Stimulated activated naive CD4-positive, alpha-beta T cell treated with Interleukin-2 at 50 U/mL for 16 hours (primary cell): ENCODE measurements around the gene RNF19B.
"Not testable (repeated sequence)": the region's sequence is repeated elsewhere in the genome, so short reads cannot be mapped to it uniquely, and the experiment has no call there.

Source experiments
- DNase-seq: peaks from one replicate; lab custom pipeline; 2025; lab: John Stamatoyannopoulos, UW

The RNF19B gene

GRCh38 chr1:32992489-32993323 is 28.1 kb upstream of the RNF19B start:
- peak; percentile 46 for DNase-seq

- no peak for DNase-seq
Measured at GRCh38 chr1:32991819-32992488, 27.3 kb upstream of the RNF19B start.

- DNase-seq = no peak
Measured at GRCh38 chr1:32991386-32991785, 26.8 kb upstream of the RNF19B start.

DNA sequence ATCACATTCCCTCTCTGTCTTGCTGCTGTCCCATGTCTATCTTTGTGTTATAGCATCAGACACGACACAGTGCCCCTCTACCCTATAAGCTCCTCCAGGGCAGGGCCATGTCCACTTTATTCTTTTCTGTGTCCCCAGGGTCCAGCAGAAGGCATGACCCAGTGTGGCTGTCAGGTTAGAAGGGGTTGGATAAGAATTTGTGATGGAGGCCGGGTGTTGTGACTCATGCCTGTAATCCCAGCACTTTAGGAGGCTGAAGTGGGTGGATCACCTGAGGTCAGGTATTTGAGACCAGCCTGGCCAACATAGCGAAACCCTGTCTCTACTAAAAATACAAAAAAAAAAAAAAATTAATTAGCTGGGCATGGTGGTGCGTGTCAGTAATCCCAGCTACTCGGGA is 26.3 kb upstream of the RNF19B start:
- no peak for DNase-seq

GRCh38 chr1:32989160-32990050 is 24.8 kb upstream of the RNF19B start:
- peak; percentile 50 for DNase-seq

- no peak for DNase-seq
Measured at GRCh38 chr1:32988665-32989064, 24.1 kb upstream of the RNF19B start.

DNA sequence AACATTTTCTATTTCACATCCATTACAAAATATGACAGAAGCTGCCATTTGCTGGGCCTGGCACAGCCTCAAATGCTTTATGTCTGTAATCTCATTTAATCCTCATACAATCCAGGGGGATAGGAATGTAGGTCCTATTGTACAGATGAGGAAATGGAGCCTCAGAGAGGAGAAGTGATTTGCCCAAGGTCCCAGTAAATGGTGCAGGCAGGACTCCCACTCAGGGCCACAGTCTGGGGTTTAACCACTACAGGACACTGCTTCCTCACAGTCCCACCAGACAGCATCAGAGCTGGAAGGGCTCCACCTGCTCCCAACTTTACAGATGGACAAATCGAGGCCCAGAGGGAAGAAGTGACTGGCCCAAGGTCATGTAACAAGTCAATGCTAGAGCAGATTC is 20.6 kb upstream of the RNF19B start:
- no peak for DNase-seq

GRCh38 chr1:32984455-32985171 is 20.0 kb upstream of the RNF19B start:
- DNase-seq = peak; percentile 25

- no peak for DNase-seq
Measured at GRCh38 chr1:32984090-32984454, 19.5 kb upstream of the RNF19B start.

DNA sequence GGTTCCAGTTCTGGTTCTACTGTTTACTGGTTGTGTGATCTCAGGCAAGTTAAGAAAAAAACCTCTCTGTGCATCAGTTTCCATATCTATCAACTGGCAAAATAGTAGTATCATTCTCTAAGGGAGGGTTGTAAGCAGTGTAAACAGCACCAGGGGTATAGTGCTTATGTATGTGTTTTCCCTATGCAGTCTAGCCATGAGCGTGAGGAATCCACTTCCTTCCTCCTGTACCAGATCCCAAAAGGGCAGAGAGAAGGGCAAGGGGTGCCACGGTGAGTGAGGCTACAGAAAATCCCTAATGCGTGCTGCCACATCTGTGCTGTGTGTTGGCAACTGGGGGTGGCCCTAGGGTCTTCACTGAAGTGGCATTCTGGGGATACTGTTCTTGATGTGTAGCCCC is 18.4 kb upstream of the RNF19B start:
- DNase-seq = no peak

- peak; percentile 62 for DNase-seq
Measured at GRCh38 chr1:32981003-32981901, 16.6 kb upstream of the RNF19B start.

DNA sequence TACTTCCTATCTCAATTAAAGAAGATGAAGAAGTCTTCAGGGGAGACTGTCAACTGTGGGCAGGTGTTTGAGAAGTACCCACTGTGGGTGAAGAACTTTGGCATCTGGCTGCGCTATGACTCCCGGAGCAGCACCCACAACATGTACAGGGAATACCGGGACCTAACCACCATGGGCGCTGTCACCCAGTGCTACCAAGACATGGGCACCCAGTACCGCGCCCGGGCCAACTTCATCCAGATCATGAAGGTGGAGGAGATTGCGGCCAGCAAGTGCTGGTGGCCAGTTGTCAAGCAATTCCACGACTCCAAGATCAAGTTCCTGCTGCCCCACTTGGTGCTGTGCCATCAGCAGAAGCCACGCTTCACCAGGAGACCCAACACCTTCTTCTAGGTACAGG is 15.5 kb upstream of the RNF19B start:
- no peak for DNase-seq

DNA sequence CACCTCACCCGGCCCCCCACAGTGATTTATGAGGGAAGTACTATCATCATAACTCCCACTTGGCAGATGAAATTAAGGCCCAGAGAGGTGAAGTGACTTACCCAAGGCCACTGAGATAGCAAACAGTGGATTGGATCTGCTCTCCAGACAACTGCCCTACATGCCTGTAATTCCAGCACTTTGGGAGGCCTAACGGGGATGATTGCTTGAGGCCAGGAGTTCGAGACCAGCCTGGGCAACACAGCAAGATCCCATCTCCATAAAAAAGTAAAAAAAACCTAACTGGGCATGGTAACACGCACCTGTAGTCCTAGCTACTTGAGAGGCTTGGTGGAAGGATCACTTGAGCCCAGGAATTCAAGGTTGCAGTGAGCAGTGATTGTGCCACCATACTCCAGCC is 14.2 kb upstream of the RNF19B start:
- DNase-seq = no peak

DNA sequence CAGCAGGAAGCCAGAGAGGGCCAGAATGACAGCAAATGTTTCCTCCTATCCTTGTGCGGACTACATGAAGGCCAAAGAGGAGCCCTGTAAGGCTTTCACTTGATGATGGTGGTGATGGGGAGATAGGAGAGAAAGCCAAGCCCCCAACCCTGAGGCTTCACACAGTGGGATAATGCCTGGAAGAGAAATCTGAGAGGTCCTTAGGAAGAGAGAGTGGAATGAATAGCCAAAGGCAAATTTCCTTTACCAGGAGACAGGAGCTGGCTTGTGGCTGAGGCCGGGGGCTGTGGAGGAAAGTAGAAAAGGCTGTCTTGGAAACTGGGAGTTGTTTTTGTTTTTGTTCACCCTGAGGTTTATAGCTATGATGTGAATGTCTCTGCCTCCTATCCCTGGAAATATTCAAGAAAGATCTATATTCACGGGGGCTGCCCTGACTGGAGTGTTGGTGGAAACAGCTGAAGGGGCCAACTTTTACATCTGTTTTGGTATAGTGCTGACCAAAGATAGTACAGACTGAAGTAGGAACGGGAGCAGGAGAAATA is 13.0 kb upstream of the RNF19B start:
- DNase-seq = no peak

- DNase-seq = not testable (repeated sequence)
Measured at GRCh38 chr1:32975055-32975454, 10.4 kb upstream of the RNF19B start.

- DNase-seq = not testable (repeated sequence)
Measured at GRCh38 chr1:32973458-32973857, 8.8 kb upstream of the RNF19B start.

DNA sequence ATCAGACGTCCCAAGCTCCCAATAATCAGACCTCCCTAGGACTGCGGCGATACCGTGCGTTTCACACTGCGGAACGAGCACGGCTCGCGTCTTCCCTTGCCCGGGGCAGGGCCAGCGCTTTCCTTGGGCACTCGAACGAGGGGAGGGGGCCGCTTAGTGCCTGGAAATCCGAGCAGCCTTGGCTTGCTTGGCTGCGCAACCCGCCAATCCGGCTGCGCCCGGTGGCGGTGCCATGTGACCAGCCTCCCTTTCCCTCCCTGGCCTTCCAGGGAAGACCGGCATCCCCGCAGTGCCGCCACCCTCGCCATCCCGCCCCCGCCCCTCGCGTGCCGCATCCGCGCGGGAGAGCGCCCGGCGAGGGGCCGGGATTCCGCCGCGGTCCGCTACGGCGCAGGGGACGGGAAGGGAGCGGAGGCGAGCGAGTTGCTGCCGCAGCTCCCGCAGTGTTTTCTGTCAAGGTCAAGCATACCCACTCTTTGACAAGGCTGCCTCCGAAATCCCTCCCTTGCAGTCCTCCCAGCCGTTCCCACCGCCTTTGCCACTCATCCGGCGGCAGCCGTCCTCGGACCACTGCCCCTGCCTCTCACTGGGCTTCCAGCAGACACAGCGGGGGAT is 8.3 kb upstream of the RNF19B start:
- no peak for DNase-seq

DNA sequence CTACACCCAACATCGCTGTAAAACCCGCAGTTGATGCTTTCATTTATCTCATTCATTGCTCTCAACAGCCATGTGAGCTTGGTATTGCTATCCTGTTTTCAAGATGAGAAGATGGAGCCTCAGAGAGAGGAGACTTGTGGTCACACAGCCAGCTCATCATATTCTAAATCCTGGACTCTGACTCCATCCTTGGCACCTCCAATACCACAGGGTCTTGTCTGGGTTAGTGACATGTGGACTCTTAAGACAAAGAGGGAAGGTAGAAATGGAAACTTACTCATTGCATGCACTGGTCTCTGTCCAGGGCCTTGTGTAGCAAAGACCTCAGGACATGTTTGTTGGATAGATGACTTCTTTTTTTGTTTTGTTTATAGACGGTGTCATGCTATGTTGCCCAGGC is 7.0 kb upstream of the RNF19B start:
- DNase-seq = no peak

DNA sequence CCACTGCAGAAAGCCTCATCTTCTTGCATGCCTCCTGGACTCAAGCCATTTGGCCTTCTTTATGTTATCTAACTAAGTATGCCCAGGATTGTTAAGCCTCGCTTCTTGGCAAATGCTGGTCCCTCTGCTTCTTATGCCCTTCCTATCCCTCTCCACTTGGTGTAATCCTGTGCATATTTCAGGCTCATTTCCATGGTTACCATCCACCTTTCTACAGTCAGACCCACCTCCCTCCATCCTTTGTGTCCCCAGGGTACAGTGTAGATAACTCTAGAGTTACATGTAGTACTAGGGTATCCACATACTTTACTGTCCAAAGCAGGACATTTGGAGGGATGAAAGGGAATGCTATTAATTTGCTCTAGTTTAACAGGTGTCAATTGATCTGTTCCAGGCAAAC is 6.5 kb upstream of the RNF19B start:
- DNase-seq = no peak

DNA sequence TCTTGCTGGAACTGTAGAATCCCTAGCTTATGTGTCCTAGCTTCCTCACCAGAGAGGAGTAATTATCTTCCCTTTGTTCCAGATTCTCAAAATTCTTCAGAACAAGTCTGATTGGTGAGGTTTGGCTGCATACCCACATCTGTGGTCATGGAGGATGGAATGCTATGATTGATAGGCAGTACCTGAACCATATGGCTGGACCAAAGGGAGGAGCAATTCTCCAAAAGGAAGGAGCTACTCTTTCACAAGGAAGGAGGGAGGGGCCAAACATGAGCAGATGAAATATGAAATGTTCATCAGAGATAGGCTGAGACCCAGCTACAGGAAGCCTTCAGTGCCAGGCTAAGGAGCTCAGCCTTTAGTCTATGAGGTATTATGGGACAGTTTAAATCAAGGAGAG is 5.0 kb upstream of the RNF19B start:
- DNase-seq = no peak
